NCI-H1694 treated with DMSO at 0.1 percent for 48 hours (cell line): ENCODE measurements around the gene FGF10.

Experiments
- DNase-seq: peaks from one replicate; lab custom pipeline; 2025; lab: John Stamatoyannopoulos, UW

The FGF10 gene

GRCh38 chr5:44356231-44356630 lies 33.0 kb downstream of the FGF10 start:
- no peak for DNase-seq

- no peak for DNase-seq
Observed at GRCh38 chr5:44345871-44346270, 43.3 kb downstream of the FGF10 start.

GRCh38 chr5:44336708-44337107 lies 52.5 kb downstream of the FGF10 start:
- DNase-seq, result no peak

- no peak for DNase-seq
Observed at GRCh38 chr5:44334622-44335021, 54.6 kb downstream of the FGF10 start.

GRCh38 chr5:44332285-44332971 lies 56.8 kb downstream of the FGF10 start:
- peak; percentile 54 for DNase-seq

- no peak for DNase-seq
Observed at GRCh38 chr5:44331471-44332050, 57.7 kb downstream of the FGF10 start.

- no peak for DNase-seq
Observed at GRCh38 chr5:44329716-44330115, 59.5 kb downstream of the FGF10 start.

GRCh38 chr5:44321144-44321725 lies 68.0 kb downstream of the FGF10 start:
- DNase-seq, result no peak

- DNase-seq, result no peak
Observed at GRCh38 chr5:44320188-44320587, 69.0 kb downstream of the FGF10 start.

- no peak for DNase-seq
Observed at GRCh38 chr5:44318883-44319282, 70.3 kb downstream of the FGF10 start.

- DNase-seq, result no peak
Observed at GRCh38 chr5:44312374-44312773, 76.8 kb downstream of the FGF10 start.

GRCh38 chr5:44300551-44300950 lies 88.7 kb downstream of the FGF10 start:
- DNase-seq, result no peak

- DNase-seq, result no peak
Observed at GRCh38 chr5:44299394-44299793, 89.8 kb downstream of the FGF10 start.

GRCh38 chr5:44294516-44294915 lies 94.7 kb downstream of the FGF10 start:
- no peak for DNase-seq

GRCh38 chr5:44292736-44293135 lies 96.5 kb downstream of the FGF10 start:
- DNase-seq, result no peak

GRCh38 chr5:44278469-44278868 lies 110.8 kb downstream of the FGF10 start:
- DNase-seq, result no peak

- no peak for DNase-seq
Observed at GRCh38 chr5:44275908-44276307, 113.3 kb downstream of the FGF10 start.

- DNase-seq, result no peak
Observed at GRCh38 chr5:44275329-44275728, 113.9 kb downstream of the FGF10 start.

- no peak for DNase-seq
Observed at GRCh38 chr5:44267909-44268308, 121.3 kb downstream of the FGF10 start.

- DNase-seq, result no peak
Observed at GRCh38 chr5:44266882-44267576, 122.2 kb downstream of the FGF10 start.

- no peak for DNase-seq
Observed at GRCh38 chr5:44265713-44266112, 123.5 kb downstream of the FGF10 start.

GRCh38 chr5:44260793-44261192 lies 128.4 kb downstream of the FGF10 start:
- no peak for DNase-seq
